Neural crest cell (in vitro differentiated cells): ENCODE measurements around the gene CRYBA1. TPM values are rescaled to one million over a fixed set of nuclear protein-coding genes. Genes with fewer than 3 reads are reported as not detected.
"Not testable (repeated sequence)": the region's sequence is repeated elsewhere in the genome, so short reads cannot be mapped to it uniquely, and the experiment has no call there.

ENCODE experiments used
- DNase-seq: peaks from one replicate; pipeline ENCODE4 v3.0.0; 2021; ENCODE audit warnings: low read depth, mixed read lengths, low spot score
- H3K27ac Mint-ChIP-seq: one replicate; pipeline ENCODE4 v1.8.0; 2021; ENCODE audit warnings: mild to moderate bottlenecking, mixed read lengths; ENCODE audit not compliant: unreplicated experiment
- H3K27me3 Mint-ChIP-seq: 2 replicates; pipeline ENCODE4 v1.8.0; 2021; ENCODE audit warnings: low read depth, mild to moderate bottlenecking, mixed read lengths
- H3K36me3 Mint-ChIP-seq: 2 replicates; pipeline ENCODE4 v1.8.0; 2021; ENCODE audit warnings: low read depth, mild to moderate bottlenecking, mixed read lengths
- H3K4me1 Mint-ChIP-seq: 2 replicates; pipeline ENCODE4 v1.8.0; 2021; ENCODE audit warnings: mixed read lengths
- H3K4me3 Mint-ChIP-seq: one replicate; pipeline ENCODE4 v1.8.0; 2021; ENCODE audit warnings: mild to moderate bottlenecking, mixed read lengths
- H3K9me3 Mint-ChIP-seq: 2 replicates; pipeline ENCODE4 v1.8.0; 2021; ENCODE audit warnings: mixed read lengths
- long read RNA-seq: library from polyadenylated mRNA; unstranded; transcript quantifications from one replicate; pipeline ENCODE4 v2.0.0, GENCODE V29; 2020
- total RNA-seq: library from RNA; stranded (reverse); gene quantifications from 2 replicates; pipeline ENCODE4 v1.2.1, GENCODE V29; 2021
- TF ChIP-seq, protein P1 (sequence below): fragments of 200-600 bp; sonication (generic); conservative IDR thresholded peaks from 2 replicates; pipeline ENCODE4 v1.5.0; 2021; ENCODE audit warnings: antibody characterized with exemption, mild to moderate bottlenecking

CRYBA1 gene, protein sequence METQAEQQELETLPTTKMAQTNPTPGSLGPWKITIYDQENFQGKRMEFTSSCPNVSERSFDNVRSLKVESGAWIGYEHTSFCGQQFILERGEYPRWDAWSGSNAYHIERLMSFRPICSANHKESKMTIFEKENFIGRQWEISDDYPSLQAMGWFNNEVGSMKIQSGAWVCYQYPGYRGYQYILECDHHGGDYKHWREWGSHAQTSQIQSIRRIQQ
- 1.9 and 2.4 TPM in 2 replicates for total RNA-seq
- long read RNA-seq, partial matches to known transcripts = 0 of 2 reads
- long read RNA-seq, other reads (novel, unspliced or antisense) = 0 of 2 reads

- Mint-ChIP-seq H3K9me3 (no peaks in the 10 kb centered on the region), H3K27ac (peak within 1 kb of the TSS; percentile 95), H3K36me3 (no peaks in the 10 kb centered on the region), H3K27me3 (no peaks in the 10 kb centered on the region), H3K4me3 (no peak within 1 kb of the TSS), H3K4me1 (peaks cover 30% of the 10 kb centered on the region)
- TF ChIP-seq, protein P1, sequence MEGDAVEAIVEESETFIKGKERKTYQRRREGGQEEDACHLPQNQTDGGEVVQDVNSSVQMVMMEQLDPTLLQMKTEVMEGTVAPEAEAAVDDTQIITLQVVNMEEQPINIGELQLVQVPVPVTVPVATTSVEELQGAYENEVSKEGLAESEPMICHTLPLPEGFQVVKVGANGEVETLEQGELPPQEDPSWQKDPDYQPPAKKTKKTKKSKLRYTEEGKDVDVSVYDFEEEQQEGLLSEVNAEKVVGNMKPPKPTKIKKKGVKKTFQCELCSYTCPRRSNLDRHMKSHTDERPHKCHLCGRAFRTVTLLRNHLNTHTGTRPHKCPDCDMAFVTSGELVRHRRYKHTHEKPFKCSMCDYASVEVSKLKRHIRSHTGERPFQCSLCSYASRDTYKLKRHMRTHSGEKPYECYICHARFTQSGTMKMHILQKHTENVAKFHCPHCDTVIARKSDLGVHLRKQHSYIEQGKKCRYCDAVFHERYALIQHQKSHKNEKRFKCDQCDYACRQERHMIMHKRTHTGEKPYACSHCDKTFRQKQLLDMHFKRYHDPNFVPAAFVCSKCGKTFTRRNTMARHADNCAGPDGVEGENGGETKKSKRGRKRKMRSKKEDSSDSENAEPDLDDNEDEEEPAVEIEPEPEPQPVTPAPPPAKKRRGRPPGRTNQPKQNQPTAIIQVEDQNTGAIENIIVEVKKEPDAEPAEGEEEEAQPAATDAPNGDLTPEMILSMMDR = no peak
- peak; percentile 43 for DNase-seq
These were observed at the start of gene CRYBA1 for GRCh38 chr17:29246628-29247027. TSS of gene CRYBA1 (plus strand) at chr17:29246859. CDS start at chr17:29246864, 5 bp downstream.

- H3K4me1 Mint-ChIP-seq = peaks cover 9% of the 10 kb centered on the region
- no peak overlapping the region for H3K27ac Mint-ChIP-seq
- DNase-seq = no peak
- H3K9me3 Mint-ChIP-seq = peaks cover under 1% of the 10 kb centered on the region
- no peaks in the 10 kb centered on the region for H3K36me3 Mint-ChIP-seq
- TF ChIP-seq, protein P1 = no peak
- no peak overlapping the region for H3K4me3 Mint-ChIP-seq
- H3K27me3 Mint-ChIP-seq = peaks cover 3% of the 10 kb centered on the region
These were observed 49.0 kb upstream of the CRYBA1 start for GRCh38 chr17:29197516-29198272.

- H3K36me3 Mint-ChIP-seq, H3K27ac Mint-ChIP-seq, H3K27me3 Mint-ChIP-seq, H3K4me1 Mint-ChIP-seq, H3K4me3 Mint-ChIP-seq, DNase-seq, H3K9me3 Mint-ChIP-seq: not testable (repeated sequence)
These were observed 42.4 kb upstream of the CRYBA1 start for GRCh38 chr17:29204068-29204804.

- no peaks in the 10 kb centered on the region for H3K36me3 Mint-ChIP-seq
- DNase-seq = no peak
- no peak overlapping the region for H3K4me3 Mint-ChIP-seq
- TF ChIP-seq, protein P1 = no peak
- H3K4me1 Mint-ChIP-seq = peaks cover 9% of the 10 kb centered on the region
- H3K27ac Mint-ChIP-seq = no peak overlapping the region
- peaks cover 3% of the 10 kb centered on the region for H3K27me3 Mint-ChIP-seq
- no peaks in the 10 kb centered on the region for H3K9me3 Mint-ChIP-seq
These were observed 41.6 kb upstream of the CRYBA1 start for GRCh38 chr17:29205047-29205446.

GRCh38 chr17:29207975-29208374 lies 38.7 kb upstream of the CRYBA1 start:
- H3K36me3 Mint-ChIP-seq = no peaks in the 10 kb centered on the region
- H3K27me3 Mint-ChIP-seq = no peaks in the 10 kb centered on the region
- no peak for DNase-seq
- peaks cover 24% of the 10 kb centered on the region for H3K4me1 Mint-ChIP-seq
- TF ChIP-seq, protein P1 = no peak
- H3K27ac Mint-ChIP-seq = peak overlapping the region; percentile 8
- no peak overlapping the region for H3K4me3 Mint-ChIP-seq
- no peaks in the 10 kb centered on the region for H3K9me3 Mint-ChIP-seq
